Mucosa of rectum (tissue), 2 donors: ENCODE data around the gene PHF5A.

ENCODE experiments used
- H3K27ac ChIP-seq, 2 donors: one replicate each; pipeline ENCODE4 v1.7.0; 2013; ENCODE audit warnings: inconsistent platforms in 2 of 2, low read depth in 2 of 2, low read length in 2 of 2
- H3K27me3 ChIP-seq, 2 donors: one replicate each; pipeline ENCODE4 v1.7.0; 2013; ENCODE audit warnings: low read length in 2 of 2; ENCODE audit not compliant: control insufficient read depth in 2 of 2, insufficient read depth in 2 of 2
- H3K36me3 ChIP-seq, 2 donors: one replicate each; pipeline ENCODE4 v1.7.0; 2013; ENCODE audit warnings: low read length in 2 of 2; ENCODE audit not compliant: control insufficient read depth in 2 of 2, insufficient read depth in 2 of 2
- H3K4me1 ChIP-seq, 2 donors: one replicate each; pipeline ENCODE4 v1.7.0; 2013; ENCODE audit warnings: low read length in 2 of 2, mild to moderate bottlenecking in 1 of 2; ENCODE audit not compliant: control insufficient read depth in 2 of 2, insufficient read depth in 2 of 2
- H3K4me3 ChIP-seq, 2 donors: one replicate each; pipeline ENCODE4 v1.7.0; 2013; ENCODE audit warnings: low read length in 2 of 2
- H3K9ac ChIP-seq, 2 donors: one replicate each; pipeline ENCODE4 v1.7.0; 2013; ENCODE audit warnings: low read length in 2 of 2, low read depth in 1 of 2, mild to moderate bottlenecking in 1 of 2
- H3K9me3 ChIP-seq, 2 donors: one replicate each; pipeline ENCODE4 v1.7.0; 2013; ENCODE audit warnings: low read length in 2 of 2; ENCODE audit not compliant: control insufficient read depth in 2 of 2
- donor health status: healthy.
- donor health status: Normal muscosa, but diverticular disease.

The PHF5A gene

DNA sequence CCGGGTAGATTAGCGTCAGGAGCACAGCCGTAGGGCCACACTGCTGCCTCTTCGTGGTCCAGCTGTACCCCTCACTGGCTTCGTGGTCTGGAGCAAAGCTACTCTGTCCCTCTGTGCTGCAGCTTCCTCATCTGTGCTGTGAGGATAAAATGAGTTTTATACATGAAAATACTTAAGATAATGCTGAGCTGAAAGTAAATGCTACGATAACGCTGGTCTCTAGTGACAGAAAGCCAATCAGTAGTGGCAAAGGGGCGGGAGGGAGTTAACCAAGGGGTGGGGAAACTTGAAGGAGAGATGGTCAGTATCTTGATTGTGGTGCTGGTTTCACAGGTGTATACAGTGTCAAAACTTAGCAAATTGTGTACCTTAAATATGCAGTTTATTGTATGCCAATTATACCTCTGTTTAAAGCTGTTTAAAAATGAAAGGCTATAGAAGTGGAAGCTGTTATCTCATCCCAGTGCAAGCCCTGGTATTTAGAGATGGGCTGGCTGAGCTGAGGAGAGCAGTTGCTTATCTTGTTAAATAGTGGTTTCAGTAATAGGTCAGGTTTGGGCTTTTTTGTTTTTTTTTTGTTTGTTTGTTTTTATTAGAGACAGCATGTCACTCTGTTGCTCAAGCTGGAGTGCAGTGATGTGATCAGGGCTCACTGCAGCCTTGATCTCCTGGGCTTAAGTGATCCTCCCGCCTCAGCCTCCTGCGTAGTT is 37.2 kb upstream of the PHF5A start:
- no peak overlapping the region for H3K27ac ChIP-seq
- no peaks in the 10 kb centered on the region for H3K27me3 ChIP-seq
- H3K4me3 ChIP-seq = no peak overlapping the region
- H3K36me3 ChIP-seq = peaks cover 47 to 65% of the 10 kb centered on the region in 2 donors
- H3K4me1 ChIP-seq = no peaks in the 10 kb centered on the region
- H3K9me3 ChIP-seq = no peaks in the 10 kb centered on the region
- H3K9ac ChIP-seq = no peak overlapping the region

DNA sequence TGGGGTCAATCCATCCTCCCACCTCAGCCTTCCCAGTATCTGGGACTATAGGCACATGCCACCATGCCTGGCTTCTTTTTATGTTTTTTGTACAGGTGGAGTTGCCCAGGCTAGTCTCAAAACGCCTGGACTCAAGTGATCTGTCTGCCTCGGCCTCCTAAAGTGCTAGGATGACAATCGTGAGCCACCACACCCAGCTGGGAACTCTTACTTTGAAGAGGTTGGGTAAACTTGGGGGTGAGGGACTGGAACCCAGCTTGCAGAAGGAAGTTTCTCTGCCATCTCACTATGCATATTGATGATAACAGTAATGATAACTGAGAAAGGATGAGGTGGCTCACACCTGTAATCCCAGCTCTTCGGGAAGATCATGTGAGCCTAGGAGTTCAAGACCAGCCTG is 36.3 kb upstream of the PHF5A start:
- peaks cover 42 to 61% of the 10 kb centered on the region in 2 donors for H3K36me3 ChIP-seq

DNA sequence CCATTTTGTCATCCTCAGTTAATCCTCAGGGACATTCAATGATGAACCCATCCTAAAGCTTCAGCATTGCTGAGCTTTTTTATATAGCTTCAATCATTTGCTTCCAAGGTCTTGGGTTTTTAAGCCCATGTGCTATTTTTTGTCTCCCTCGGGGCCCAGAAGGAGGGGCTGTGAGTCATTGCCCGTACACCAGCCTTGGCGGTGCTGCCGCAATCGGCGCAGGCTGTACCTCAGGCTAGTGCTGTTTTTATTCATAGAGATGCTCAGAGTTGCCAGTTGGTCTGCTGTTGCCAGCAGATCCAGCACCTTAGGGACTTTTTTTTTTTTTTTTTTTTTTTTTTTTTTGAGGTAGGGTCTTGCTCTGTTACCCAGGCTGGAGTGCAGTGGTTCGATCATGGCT is 35.9 kb upstream of the PHF5A start:
- Histone ChIP-seq H3K27me3 (no peaks in the 10 kb centered on the region), H3K9me3 (no peaks in the 10 kb centered on the region), H3K9ac (no peak overlapping the region), H3K27ac (no peak overlapping the region), H3K4me3 (no peak overlapping the region), H3K36me3 (peaks cover 45 to 63% of the 10 kb centered on the region in 2 donors), H3K4me1 (no peaks in the 10 kb centered on the region)

More for the DNA sequence above, 36.3 kb upstream of the PHF5A start:
- Histone ChIP-seq H3K9me3 (no peaks in the 10 kb centered on the region), H3K4me1 (no peaks in the 10 kb centered on the region), H3K27me3 (no peaks in the 10 kb centered on the region), H3K27ac (no peak overlapping the region), H3K4me3 (no peak overlapping the region), H3K9ac (no peak overlapping the region)

DNA sequence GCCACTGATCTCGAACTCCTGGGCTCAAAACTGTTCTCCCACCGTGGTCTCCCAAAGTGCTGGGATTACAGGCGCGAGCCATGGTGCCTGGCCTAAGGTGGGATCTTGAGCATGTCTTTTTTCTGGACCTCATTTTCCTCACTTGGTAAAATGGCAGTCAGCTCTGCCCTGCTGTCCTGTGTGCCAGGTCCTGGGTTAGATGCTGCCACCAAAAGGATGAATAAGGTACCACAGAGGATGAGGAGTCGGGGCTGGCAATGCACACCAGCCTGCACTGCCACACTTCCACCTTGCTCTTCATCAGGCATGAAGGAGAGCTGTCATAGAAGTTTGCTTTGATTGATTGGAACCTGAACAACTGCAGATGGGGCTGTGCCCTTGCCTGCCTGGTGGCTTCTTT is 32.7 kb upstream of the PHF5A start:
- H3K36me3 ChIP-seq = peaks cover 29 to 44% of the 10 kb centered on the region in 2 donors
- no peaks in the 10 kb centered on the region for H3K9me3 ChIP-seq
- H3K9ac ChIP-seq = no peak overlapping the region
- H3K4me3 ChIP-seq = no peak overlapping the region
- H3K27ac ChIP-seq = no peak overlapping the region
- H3K4me1 ChIP-seq = no peaks in the 10 kb centered on the region
- H3K27me3 ChIP-seq = no peaks in the 10 kb centered on the region

- Histone ChIP-seq H3K9me3 (no peaks in the 10 kb centered on the region), H3K4me3 (no peak overlapping the region), H3K27me3 (no peaks in the 10 kb centered on the region), H3K4me1 (no peaks in the 10 kb centered on the region), H3K9ac (no peak overlapping the region), H3K36me3 (peaks cover 27 to 39% of the 10 kb centered on the region in 2 donors), H3K27ac (no peak overlapping the region)
Observed at GRCh38 chr22:41500303-41500702, 31.8 kb upstream of the PHF5A start.

DNA sequence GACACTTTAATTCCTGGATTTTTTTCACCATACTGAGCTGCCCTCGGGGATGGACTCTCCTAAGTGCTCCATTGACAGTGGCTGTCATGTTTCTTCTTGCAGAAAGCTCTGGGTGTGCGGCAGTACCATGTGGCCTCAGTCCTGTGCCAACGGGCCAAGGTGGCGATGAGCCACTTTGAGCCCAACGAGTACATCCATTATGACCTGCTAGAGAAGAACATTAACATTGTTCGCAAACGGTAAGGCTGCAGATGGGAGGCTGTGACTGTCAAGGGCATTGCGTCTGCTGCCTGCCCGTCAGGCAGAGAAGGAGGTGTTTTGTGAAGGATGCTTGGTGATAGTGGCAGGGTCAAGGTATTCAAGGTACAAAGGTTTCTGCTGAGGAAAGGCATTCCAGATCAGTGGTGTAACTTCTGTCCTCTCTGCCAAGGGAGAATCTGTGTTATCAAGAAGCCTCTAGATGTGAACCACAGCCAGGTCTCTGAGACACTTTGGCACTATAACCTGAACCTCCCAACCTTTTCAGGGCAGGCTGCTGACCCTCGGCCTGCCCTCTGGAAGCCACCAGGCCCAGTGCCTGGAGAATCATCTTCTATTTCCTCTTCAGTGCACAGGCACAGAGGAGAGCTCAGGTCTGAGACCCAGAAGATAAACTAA is 31.3 kb upstream of the PHF5A start:
- H3K9me3 ChIP-seq = no peaks in the 10 kb centered on the region
- peaks cover 26 to 39% of the 10 kb centered on the region in 2 donors for H3K36me3 ChIP-seq
- H3K4me1 ChIP-seq = no peaks in the 10 kb centered on the region
- no peak overlapping the region for H3K4me3 ChIP-seq
- no peak overlapping the region for H3K27ac ChIP-seq
- no peaks in the 10 kb centered on the region for H3K27me3 ChIP-seq
- no peak overlapping the region for H3K9ac ChIP-seq

GRCh38 chr22:41498303-41498835 is 29.9 kb upstream of the PHF5A start:
- H3K27ac ChIP-seq = no peak overlapping the region
- H3K36me3 ChIP-seq = peaks cover 26 to 33% of the 10 kb centered on the region in 2 donors
- no peaks in the 10 kb centered on the region for H3K27me3 ChIP-seq
- H3K9me3 ChIP-seq = no peaks in the 10 kb centered on the region
- H3K4me1 ChIP-seq = no peaks in the 10 kb centered on the region
- H3K4me3 ChIP-seq = no peak overlapping the region
- H3K9ac ChIP-seq = no peak overlapping the region

- peaks cover 3 to 11% of the 10 kb centered on the region in 2 donors for H3K36me3 ChIP-seq
- no peak overlapping the region for H3K4me3 ChIP-seq
- H3K27ac ChIP-seq = no peak overlapping the region
- no peak overlapping the region for H3K9ac ChIP-seq
- no peaks in the 10 kb centered on the region for H3K27me3 ChIP-seq
- H3K4me1 ChIP-seq = peaks cover 0 to 18% of the 10 kb centered on the region in 2 donors
- H3K9me3 ChIP-seq = no peaks in the 10 kb centered on the region
Observed at GRCh38 chr22:41491374-41492100, 23.0 kb upstream of the PHF5A start.

- Histone ChIP-seq H3K27ac (no peak overlapping the region), H3K9ac (peak overlapping the region in 1 of 2 donors; percentile 10), H3K27me3 (no peaks in the 10 kb centered on the region), H3K9me3 (no peaks in the 10 kb centered on the region), H3K36me3 (peaks cover 0 to 6% of the 10 kb centered on the region in 2 donors), H3K4me3 (no peak overlapping the region), H3K4me1 (peaks cover 4 to 22% of the 10 kb centered on the region in 2 donors)
Observed at GRCh38 chr22:41488596-41489385, 20.3 kb upstream of the PHF5A start.
